NCI-H748 (cell line): ENCODE data around the gene ADAM10.
A peak's percentile ranks its signal among the peaks of the same experiment; 100 is the strongest.

Source experiments
- DNase-seq: peaks from one replicate; lab custom pipeline; 2025; ENCODE audit not compliant: unreplicated experiment; lab: John Stamatoyannopoulos, UW

ADAM10 gene

DNA sequence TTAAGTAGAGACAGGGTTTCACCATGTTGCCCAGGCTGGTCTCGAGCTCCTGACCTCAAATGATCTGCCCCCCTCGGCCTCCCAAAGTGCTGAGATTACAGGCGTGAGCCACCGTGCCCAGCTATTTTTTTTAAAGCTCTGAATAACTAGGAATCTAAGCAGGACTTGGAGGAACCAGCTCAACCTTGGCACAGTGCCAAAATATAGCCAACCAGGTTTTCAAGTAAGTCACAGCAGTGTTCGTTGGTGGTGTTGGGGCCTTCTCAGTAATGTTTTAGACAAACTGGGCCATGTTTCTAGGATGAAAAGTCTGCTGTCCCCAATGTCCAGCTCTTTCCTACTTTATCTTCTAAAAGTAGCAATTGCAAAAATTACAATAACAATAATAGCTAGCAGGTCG, 6.4 kb upstream of the ADAM10 start:
- DNase-seq = peak; percentile 5

DNA sequence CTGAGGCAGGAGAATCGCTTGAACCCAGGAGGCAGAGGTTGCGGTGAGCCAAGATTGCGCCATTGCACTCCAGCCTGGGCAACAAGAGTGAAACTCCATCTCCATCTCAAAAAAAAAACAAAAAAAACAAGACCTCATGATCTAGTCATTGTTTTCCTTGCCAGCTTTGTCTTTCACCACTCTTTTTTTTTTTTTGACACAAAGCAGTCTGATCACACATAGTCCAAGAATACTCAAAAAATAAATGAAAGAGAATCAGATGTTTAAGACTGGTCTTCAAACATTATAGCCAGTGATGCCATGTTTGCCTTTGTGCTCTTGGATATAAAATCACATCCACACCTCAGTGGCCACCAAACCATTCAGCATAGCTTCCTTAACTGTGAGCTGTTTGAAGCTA, 5.8 kb upstream of the ADAM10 start:
- DNase-seq = no peak

DNA sequence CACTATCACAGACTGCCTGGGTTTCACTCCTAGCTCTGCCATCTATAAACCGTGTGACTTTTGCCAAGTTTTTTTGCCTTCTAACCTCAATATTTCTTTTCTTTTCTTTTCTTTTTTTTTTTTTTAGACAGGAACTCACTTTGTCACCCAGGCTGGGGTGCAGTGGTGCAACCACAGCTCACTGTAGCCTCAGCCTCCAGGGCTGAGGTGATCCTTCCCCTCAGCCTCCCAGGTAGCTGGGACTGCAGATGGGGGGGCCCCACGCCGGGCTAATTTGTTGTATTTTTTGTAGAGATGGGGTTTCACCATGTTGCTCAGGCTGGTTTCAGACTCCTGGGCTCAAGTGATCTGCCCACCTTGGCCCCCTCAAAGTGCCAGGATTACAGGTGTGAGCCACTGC, 3.2 kb upstream of the ADAM10 start:
- no peak for DNase-seq

DNA sequence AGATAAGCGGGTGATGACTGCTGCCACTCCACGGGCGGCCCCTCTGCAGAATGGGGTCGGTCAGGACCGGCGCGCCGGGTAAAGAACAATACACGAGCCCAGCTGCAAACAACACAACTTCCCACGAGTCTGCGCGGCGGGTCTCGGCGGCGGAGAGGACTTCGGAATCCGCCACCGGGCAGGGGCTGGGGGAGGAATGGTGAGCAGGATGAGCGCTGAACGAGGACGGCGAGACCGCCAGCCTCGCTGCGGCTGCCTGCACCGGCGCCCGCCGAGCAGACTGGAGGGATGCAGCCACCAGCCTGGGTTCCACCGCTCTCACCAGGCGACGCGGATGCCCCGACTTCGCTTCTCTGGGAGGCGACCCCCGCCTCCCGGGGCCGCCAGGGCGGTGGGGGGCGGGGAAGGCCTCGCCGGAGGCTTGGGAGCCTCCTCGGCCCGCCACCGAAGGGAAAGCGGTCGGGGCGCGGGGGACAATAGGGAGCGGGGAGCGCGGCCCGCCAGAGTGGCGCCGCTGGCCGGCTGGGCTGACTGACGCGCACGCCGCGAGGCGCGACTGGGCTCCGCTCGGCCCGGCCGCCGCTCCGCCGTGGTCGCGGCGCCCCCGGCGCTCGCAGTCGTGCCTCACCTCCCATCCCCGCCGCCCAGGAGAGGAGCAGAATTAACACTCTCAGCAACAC, 515 bp downstream of the ADAM10 start:
- DNase-seq = peak; percentile 62

DNA sequence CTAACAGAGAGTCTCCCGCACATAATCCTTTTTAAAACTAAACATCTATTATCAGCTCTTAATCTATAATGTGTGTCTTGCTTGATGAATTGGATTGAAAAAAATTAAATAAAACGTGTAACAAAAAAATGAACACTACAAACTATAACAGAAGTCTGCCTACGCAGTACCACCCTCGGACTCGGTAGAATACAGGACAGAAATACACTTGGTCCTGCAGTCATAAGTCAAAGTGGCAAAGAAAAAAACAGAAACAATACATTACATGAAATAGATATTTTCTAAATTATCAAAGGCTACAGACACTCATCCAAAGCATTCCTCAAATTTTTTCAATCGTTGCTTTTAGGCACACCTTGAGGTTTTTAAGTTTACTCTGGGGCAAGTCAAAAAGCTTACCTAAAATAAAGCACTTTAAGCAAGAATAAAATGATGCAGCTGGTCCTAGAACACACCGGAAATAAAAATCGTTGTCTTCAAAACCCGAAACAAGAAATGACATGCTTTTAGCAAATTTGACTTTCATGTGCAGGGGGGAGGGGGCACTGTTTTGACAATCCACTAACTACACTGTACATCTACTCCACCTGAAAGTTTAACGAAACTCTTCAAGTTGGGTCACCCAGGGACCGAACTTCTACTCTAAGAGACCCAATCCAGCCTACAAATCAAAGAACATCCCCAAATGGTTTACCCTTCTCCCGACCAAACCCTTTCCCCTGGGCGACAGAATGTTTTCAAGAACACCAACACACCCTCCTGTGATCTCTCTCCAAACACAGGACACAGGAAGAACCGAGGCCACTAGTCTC, 1.3 kb downstream of the ADAM10 start:
- no peak for DNase-seq

- no peak for DNase-seq
Observed at GRCh38 chr15:58746174-58746573, 3.3 kb downstream of the ADAM10 start.

GRCh38 chr15:58742819-58743502, 6.5 kb downstream of the ADAM10 start:
- DNase-seq = no peak

GRCh38 chr15:58742022-58742813, 7.3 kb downstream of the ADAM10 start:
- DNase-seq = no peak

- no peak for DNase-seq
Observed at GRCh38 chr15:58741032-58741431, 8.5 kb downstream of the ADAM10 start.

GRCh38 chr15:58740436-58740835, 9.1 kb downstream of the ADAM10 start:
- DNase-seq = no peak

DNA sequence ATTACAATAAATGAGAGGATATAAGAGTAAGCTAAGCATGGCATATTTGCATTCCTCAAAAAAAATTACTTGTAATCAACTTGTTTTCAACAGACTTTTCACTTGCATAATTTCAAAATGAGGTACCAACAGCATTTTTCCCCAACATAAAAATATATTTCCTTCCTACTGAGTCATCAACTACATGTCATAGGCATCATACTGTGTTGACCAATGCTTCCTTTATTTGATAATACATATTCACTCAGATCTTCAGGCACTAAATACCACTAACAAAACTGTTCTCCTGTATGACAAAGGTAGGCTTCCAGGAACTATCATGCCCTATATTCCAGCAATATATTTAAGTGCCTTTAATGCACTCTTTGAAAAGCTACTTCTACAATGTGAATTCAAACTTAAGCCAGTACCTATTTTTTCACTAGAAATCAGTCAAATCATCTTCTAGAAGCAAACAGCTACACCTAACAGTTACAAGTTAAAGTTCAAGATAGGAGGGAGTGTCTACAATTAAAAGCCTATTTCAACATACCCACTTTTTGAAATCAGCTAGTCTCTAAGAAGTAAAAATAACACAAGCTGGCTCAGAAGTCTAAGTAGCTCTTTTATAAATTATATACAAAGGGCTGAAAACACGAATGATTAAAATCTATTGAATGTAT, 11.3 kb downstream of the ADAM10 start:
- no peak for DNase-seq

DNA sequence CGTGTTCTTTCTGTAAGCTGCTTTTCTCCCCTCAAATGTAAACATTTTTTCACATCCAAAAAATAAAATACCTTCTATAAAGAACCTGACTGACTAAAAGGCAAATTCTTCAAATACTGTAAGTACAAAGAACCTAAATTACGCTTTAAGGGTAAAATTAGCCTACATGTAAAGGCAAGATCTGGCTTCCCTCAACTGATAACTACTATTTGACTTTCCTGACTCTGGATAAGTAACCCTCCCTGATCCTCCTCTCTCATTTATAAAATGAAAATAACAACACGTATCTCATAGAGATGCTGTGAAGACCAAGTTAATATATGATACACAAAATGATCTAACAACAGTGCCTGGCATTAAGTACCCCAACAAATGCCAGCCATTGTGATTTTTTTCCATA, 12.2 kb downstream of the ADAM10 start:
- no peak for DNase-seq

DNA sequence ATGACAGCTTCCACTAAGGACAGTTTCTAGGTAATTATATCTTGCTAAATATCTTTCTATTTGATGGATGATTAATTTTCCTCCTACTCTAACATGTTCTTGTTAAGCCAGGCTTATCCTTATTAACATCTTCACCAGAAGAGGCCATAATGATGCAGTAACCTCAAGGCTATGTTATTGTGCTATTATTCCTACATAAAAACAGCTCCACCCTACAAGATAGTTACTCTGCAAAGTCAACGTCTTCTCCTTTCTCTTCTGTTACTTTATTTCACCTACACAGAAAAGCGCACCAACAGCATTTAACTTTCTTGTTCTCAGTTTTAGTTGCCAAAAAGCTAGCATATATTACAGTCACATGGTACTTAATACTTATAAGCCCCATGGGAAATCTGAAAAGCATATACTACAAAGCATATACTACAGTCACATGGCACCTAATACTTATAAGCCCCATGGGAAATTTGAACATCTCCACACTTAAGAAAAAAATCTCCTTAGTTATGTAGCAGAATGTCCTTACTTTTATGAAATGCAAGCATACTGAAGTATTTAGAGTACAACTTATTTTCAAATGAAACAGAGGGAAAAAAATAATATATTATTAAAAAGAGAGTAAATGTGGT, 13.4 kb downstream of the ADAM10 start:
- no peak for DNase-seq

DNA sequence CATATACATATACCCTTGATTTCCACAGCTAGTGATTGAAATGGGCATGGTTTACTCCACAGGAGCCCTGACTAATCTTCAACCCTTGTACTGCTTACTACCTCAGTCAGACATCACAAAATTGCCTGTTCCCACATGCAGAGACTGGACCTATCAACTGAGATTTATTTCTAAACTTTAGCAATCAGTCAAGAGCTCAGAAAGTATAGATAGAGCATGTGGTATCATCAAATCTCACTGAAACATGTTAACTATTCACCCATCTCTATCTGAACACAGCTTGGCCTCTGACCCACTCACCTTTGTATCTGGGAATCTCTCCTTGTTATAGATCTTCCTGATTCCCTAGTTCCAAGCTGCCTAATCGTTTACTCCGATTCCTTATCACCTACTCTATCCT, 14.6 kb downstream of the ADAM10 start:
- no peak for DNase-seq

GRCh38 chr15:58732625-58733363, 16.7 kb downstream of the ADAM10 start:
- DNase-seq = no peak

DNA sequence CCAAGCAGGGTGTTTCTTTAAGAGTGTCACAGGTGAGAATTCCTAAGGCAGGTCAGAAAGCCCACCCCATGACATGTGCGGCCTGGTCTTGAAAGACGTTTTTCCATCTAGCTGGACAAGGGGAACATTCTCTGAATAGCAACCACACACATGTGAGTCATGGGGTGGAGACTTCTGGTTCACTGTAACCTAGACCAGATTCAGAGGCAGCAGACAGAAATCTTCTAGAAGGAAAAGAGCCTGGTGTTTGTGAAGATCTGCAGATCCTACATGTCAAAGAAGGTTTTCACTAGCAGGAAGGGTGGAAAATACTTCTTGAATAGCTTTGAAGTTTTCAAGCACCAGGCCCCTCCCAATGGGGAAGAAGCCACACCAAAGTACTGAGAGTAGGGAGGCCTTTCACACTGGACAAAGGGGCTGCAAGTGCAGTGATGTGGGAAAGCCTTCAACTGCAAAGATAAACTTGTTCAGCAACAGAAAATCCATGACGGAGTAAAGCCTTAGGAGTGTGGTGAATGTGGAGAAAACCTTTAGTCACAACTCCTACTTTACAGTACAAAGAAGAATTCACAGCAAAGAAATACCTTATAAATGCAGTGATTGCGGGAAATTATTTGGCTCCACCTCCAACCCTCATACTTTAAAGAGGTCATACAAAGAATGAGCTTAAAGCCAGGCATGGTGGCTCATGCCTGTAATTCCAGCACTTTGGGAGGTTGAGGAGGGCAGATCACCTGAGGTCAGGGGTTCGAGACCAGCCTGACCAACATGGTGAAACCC, 17.6 kb downstream of the ADAM10 start:
- DNase-seq = no peak

- DNase-seq = no peak
Observed at GRCh38 chr15:58726867-58727266, 22.6 kb downstream of the ADAM10 start.

DNA sequence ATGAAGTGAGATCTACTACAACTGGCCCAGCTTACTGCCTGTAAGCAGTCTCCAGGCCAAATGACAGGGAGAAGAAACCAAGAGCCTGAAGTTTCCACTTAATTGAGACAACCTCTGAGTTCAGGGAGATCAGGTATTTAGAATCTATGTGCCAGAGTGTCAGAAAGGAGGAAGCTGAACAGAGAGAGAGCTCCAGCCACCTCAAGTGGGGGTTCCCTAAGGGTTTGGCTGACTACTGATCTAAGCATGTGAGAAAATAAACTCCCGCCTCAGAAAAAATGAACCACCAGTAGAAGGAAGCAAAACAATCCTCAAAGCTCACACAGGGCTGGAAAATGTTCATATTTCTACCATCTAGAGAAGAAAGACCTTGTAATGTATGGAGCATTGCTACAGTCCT, 25.0 kb downstream of the ADAM10 start:
- no peak for DNase-seq

- no peak for DNase-seq
Observed at GRCh38 chr15:58717357-58717756, 32.1 kb downstream of the ADAM10 start.
